Keratinocyte (primary cell): Measurements from ENCODE around the gene ELF1. TPM values are rescaled to one million over a fixed set of nuclear protein-coding genes. Genes with fewer than 3 reads are reported as not detected.

Source experiments
- DNase-seq: peaks from one replicate; pipeline ENCODE4 v3.0.0-alpha.2; 2011; ENCODE audit warnings: low read depth, missing footprints, low spot score
- FAIRE-seq: peaks from 2 replicates; lab custom pipeline; 2011; peaks lifted over from hg19 to GRCh38; lab: Jason Lieb, UNC
- H2AFZ ChIP-seq: 2 replicates; pipeline ENCODE4 v1.6.0; 2012; ENCODE audit warnings: low read length, control low read depth, inconsistent platforms; ENCODE audit not compliant: control insufficient read depth
- H3K27ac ChIP-seq: 2 replicates; pipeline ENCODE4 v1.5.1; 2011; ENCODE audit warnings: low read length; ENCODE audit not compliant: control insufficient read depth, insufficient read depth
- H3K27me3 ChIP-seq: 3 replicates; pipeline ENCODE4 v1.6.0; 2011; ENCODE audit warnings: low read length; ENCODE audit not compliant: control insufficient read depth, insufficient read depth; ENCODE audit errors: extremely low read depth
- H3K36me3 ChIP-seq, 2 experiments: 2 replicates in 1 of 2; 3 replicates in 1 of 2; pipeline ENCODE4 v1.5.1; 2011; ENCODE audit warnings: low read length in 2 of 2, mild to moderate bottlenecking in 1 of 2; ENCODE audit not compliant: control insufficient read depth in 2 of 2, insufficient read depth in 2 of 2; ENCODE audit errors: extremely low read depth in 1 of 2
- H3K4me1 ChIP-seq: 3 replicates; pipeline ENCODE4 v1.5.1; 2011; ENCODE audit warnings: low read length; ENCODE audit not compliant: control insufficient read depth, insufficient read depth; ENCODE audit errors: extremely low read depth
- H3K4me2 ChIP-seq: 3 replicates; pipeline ENCODE4 v1.6.0; 2011; ENCODE audit warnings: low read depth, low read length; ENCODE audit not compliant: control insufficient read depth, insufficient read depth; ENCODE audit errors: extremely low read depth
- H3K4me3 ChIP-seq, 3 experiments: fragments of 200-600 bp in 1 of 3; sonication (generic) in 1 of 3; 2 replicates in 2 of 3; 3 replicates in 1 of 3; pipeline ENCODE4 v1.5.1; 2011 to 2016; ENCODE audit warnings: low read length in 3 of 3, mild to moderate bottlenecking in 3 of 3, control low read depth in 2 of 3, inconsistent platforms in 1 of 3, low read depth in 1 of 3, mixed read lengths in 1 of 3, mixed run types in 1 of 3, moderate library complexity in 1 of 3; ENCODE audit not compliant: control insufficient read depth in 2 of 3, insufficient read depth in 2 of 3; ENCODE audit errors: extremely low read depth in 1 of 3
- H3K79me2 ChIP-seq: 2 replicates; pipeline ENCODE4 v1.6.0; 2012; ENCODE audit warnings: low read length; ENCODE audit not compliant: control insufficient read depth, insufficient read depth
- H3K9ac ChIP-seq: 3 replicates; pipeline ENCODE4 v1.6.0; 2011; ENCODE audit warnings: low read length; ENCODE audit not compliant: control insufficient read depth, insufficient read depth; ENCODE audit errors: extremely low read depth
- H3K9me1 ChIP-seq: 3 replicates; pipeline ENCODE4 v1.6.0; 2011; ENCODE audit warnings: low read length; ENCODE audit not compliant: control insufficient read depth, insufficient read depth; ENCODE audit errors: extremely low read depth
- H3K9me3 ChIP-seq: 2 replicates; pipeline ENCODE4 v1.5.1; 2012; ENCODE audit warnings: low read depth, low read length; ENCODE audit not compliant: control insufficient read depth
- H4K20me1 ChIP-seq: 3 replicates; pipeline ENCODE4 v1.6.0; 2011; ENCODE audit warnings: low read length; ENCODE audit not compliant: control insufficient read depth, insufficient read depth; ENCODE audit errors: extremely low read depth
- EZH2 ChIP-seq: IDR thresholded peaks from one replicate; pipeline ENCODE4 v1.6.1; 2012; ENCODE audit warnings: inconsistent platforms, mild to moderate bottlenecking, low read length, moderate library complexity
- dilution Hi-C: fragments of 300-500 bp; cut with MboI; formaldehyde crosslinking; loops from one replicate; pipeline ENCODE4 v1.7.0; 2020; ENCODE audit warnings: low sequenced_read_pairs; ENCODE audit not compliant: extremely low pct_ligation_motif_present
- polyA plus RNA-seq, 5 experiments: library from polyadenylated mRNA; depleted of rRNA in 3 of 5; stranded (reverse) in 3 of 5; stranded (forward) in 1 of 5; unstranded in 1 of 5; fragments of >200 nt; gene quantifications; 1 replicate in 1 of 5; 2 replicates in 3 of 5; 3 replicates in 1 of 5; pipeline versions ENCODE4 v1.2.1 to v1.2.3, GENCODE V29; 2011 to 2012; ENCODE audit warnings: missing spikeins in 2 of 5, low read depth in 1 of 5, low replicate concordance in 1 of 5
- TF ChIP-seq, protein P1 (sequence below), 3 experiments: IDR thresholded peaks in 1 of 3; conservative IDR thresholded peaks in 1 of 3; optimal IDR thresholded peaks in 1 of 3; 2 replicates in 2 of 3; 3 replicates in 1 of 3; pipeline versions ENCODE3 to v1.5.1; 2011; ENCODE audit warnings: low read length in 3 of 3, mild to moderate bottlenecking in 3 of 3, moderate library complexity in 2 of 3, control low read depth in 1 of 3, inconsistent platforms in 1 of 3; ENCODE audit not compliant: insufficient read depth in 2 of 3; ENCODE audit errors: extremely low read depth in 1 of 3

ELF1 gene
- polyA plus RNA-seq, 1 donor (not counting 4 experiments of a cell fraction or from before 2014, with no cell fraction given), result 57.6 TPM

DNA sequence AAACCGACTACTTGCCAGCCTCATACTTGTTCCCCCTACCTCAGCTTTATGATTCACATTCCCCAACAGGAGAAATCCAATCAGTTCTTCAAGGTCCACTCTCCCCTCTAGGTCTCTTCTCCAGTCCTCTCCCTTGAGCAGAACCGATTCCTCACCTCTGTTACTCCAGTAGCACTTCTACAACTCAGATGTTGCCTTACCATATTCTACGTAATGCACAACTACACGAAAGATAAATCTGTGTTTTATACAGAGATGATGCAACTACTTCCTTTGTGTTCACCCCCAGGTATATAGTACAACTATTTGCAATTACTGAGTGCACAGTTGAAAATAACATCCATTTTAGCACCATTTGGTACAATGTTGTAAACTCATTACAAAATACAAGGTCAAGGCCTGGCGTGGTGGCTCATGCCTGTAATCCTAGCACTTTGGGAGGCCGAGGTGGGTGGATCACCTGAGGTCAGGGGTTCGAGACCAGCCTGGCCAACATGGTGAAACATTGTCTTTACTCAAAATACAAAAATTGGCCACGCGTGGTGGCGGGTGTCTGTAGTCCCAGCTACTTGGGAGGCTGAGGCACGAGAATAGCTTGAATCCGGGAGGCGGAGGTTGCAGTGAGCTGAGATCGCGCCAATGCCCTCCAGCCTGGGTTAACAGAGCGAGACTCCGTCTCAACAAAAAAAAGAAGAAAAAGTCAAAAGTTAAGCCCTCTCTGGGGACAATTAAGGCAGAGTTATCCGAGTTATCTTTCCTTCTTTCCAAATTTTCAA is 39.4 kb upstream of the ELF1 start:
- Histone ChIP-seq H3K36me3 (no peaks in the 10 kb centered on the region), H3K79me2 (peaks cover 78% of the 10 kb centered on the region), H2AFZ (peak overlapping the region; percentile 22), H3K4me1 (peaks cover 23% of the 10 kb centered on the region), H3K9ac (peak overlapping the region; percentile 99), H3K9me1 (no peaks in the 10 kb centered on the region), H3K4me3 (peak overlapping the region; percentile 89 to 91 (median 90)), H3K27me3 (no peaks in the 10 kb centered on the region), H3K4me2 (peak overlapping the region; percentile 98), H3K27ac (peak overlapping the region; percentile 99), H4K20me1 (no peaks in the 10 kb centered on the region), H3K9me3 (no peaks in the 10 kb centered on the region)
- dilution Hi-C loops, result no loop called here
- no peak for DNase-seq
- TF ChIP-seq, protein P1, sequence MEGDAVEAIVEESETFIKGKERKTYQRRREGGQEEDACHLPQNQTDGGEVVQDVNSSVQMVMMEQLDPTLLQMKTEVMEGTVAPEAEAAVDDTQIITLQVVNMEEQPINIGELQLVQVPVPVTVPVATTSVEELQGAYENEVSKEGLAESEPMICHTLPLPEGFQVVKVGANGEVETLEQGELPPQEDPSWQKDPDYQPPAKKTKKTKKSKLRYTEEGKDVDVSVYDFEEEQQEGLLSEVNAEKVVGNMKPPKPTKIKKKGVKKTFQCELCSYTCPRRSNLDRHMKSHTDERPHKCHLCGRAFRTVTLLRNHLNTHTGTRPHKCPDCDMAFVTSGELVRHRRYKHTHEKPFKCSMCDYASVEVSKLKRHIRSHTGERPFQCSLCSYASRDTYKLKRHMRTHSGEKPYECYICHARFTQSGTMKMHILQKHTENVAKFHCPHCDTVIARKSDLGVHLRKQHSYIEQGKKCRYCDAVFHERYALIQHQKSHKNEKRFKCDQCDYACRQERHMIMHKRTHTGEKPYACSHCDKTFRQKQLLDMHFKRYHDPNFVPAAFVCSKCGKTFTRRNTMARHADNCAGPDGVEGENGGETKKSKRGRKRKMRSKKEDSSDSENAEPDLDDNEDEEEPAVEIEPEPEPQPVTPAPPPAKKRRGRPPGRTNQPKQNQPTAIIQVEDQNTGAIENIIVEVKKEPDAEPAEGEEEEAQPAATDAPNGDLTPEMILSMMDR (optimal IDR thresholded peaks at IDR 0.05 in 1 of 3, IDR thresholded peaks at IDR 0.05 in 1 of 3, conservative IDR thresholded peaks at IDR 0.05 in 1 of 3; ENCODE audit: extremely low read depth in 1 of 3, insufficient read depth in 2 of 3, low read length in 3 of 3), result no peak
- TF ChIP-seq EZH2, result no peak
- no peak for FAIRE-seq

DNA sequence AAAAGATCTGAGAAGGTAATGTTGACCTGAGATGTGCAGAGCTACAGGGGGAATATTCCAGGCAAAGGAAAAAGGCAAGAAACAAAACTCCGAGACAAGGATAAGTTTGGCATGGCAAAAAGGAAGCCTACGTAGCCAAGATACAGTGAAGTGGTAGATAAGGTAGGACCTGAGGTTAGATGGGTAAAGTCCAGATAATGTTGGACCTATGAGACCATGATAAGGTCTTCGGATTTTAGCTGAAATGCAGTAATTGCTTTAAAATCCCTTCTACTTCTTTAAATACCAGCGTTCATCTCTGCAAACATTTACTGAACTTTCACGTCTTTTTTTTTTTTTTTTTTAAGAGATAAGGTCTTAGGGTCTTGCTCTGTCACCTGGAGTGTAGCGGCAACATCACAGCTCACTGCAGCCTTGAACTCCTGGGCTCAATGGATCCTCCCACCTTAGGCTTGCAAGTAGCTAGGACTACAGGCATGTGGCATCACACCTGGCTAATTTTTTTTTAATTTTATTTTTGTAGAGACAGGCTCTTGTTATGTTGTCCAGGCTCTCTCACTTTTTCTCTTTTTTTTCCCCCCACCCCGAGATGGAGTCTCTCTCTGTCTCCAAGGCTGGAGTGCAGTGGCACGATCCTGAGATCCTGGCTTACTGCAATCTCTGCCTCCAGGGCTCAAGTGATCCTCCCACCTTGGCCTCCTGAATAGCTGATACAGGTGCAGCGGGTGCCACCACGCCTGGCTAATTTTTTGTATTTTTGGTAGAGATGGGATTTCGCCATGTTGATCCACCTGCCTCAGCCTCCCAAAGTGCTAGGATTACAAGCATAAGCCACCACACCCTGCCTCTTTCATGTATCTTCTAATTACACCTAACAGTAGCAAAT is 38.0 kb upstream of the ELF1 start:
- Histone ChIP-seq H3K27ac (no peak overlapping the region), H3K4me2 (no peak overlapping the region), H2AFZ (no peak overlapping the region), H3K4me1 (peaks cover 14% of the 10 kb centered on the region), H3K79me2 (peaks cover 72% of the 10 kb centered on the region), H3K9ac (no peak overlapping the region), H3K4me3 (no peak overlapping the region), H3K9me3 (no peaks in the 10 kb centered on the region), H3K9me1 (no peaks in the 10 kb centered on the region), H3K36me3 (no peaks in the 10 kb centered on the region), H3K27me3 (no peaks in the 10 kb centered on the region), H4K20me1 (no peaks in the 10 kb centered on the region)
- TF ChIP-seq EZH2, result no peak
- TF ChIP-seq, protein P1 (optimal IDR thresholded peaks at IDR 0.05 in 1 of 3, IDR thresholded peaks at IDR 0.05 in 1 of 3, conservative IDR thresholded peaks at IDR 0.05 in 1 of 3; ENCODE audit: extremely low read depth in 1 of 3, insufficient read depth in 2 of 3, low read length in 3 of 3), result no peak
- dilution Hi-C loops, result no loop called here
- FAIRE-seq (no peak), DNase-seq (no peak)
